ENCODE measurements around the gene NSFL1C.

NSFL1C gene

DNA sequence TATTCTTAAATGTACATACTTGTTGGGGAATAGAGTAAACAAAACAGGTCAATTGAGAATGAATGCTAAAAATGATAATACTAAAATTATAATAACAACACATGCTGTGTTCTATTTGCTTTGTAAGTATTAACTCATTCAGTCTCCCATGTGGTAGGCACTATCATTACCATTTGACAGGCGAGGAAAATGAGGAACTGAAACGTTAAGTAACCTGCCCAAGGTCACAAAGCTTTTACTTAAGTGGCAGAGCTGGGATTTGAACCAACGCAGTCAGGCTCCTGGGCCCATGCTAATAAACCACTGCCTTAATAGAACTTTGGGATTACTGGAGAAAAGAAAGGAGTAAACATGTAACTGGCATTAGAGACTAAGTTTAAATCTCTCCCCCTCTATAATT is 3.8 kb downstream of the NSFL1C start:
- DNase-seq (ENCODE audit: low read depth in 1 of 2, low spot score in 1 of 2) = no peak

DNA sequence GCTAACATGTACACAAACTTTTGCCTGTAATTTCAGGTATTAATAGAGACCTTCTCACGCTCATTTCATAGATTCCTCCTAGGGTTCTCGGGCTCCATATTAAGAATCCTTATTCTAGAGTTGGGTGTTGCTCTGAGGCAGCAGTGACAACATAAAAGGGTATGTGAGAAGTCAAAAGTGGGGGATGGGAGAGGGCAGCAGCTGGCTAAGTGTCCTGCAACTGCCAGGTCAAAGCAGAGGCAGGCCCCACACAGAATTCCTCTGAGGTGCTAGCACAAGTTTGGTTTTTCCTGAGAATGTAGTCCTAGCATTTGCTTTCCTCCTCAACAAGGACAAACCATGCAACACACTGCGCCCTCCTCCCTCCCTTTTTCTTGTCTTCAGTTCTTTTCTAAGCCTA is 4.6 kb downstream of the NSFL1C start:
- no peak for DNase-seq (ENCODE audit: low read depth in 1 of 2, low spot score in 1 of 2)

DNA sequence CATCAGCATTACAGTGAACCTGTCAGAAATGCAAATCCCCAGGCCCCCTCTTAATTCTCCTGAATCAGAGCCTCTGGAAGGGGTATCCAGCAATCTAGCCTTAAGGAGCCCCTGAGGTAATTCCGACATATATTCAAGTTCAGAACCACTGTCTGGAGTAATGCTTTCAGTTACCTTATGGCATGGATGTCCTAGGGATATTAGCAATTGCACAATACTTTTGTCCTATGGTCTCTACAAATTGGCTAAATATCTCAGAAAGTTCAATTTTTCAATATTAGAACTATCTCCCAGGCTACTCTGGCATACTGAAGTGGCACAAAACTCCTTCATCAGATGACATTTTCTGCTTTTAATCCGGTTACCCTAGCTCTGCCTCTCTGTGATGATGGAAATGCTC is 6.4 kb downstream of the NSFL1C start:
- DNase-seq (ENCODE audit: low read depth in 1 of 2, low spot score in 1 of 2) = no peak

DNA sequence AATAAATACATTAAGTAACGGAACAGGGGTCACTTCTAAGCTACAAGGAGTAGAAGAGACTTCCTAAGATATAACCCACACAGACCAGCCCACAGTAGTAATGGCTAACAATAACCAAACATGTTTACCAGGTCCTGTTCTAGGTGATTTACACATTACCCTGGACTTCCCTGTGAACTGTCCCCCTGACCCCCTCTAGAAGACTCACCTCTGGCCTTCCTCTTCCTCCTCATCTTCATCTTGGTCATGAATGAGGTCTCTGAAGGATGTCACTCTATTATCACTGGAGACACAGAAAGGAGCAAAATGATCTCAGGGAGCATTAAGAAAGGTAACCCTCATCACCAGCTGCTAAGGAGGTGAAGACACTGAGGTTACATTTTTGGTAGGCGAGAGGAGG is 8.7 kb downstream of the NSFL1C start:
- no peak for DNase-seq (ENCODE audit: low read depth in 1 of 2, low spot score in 1 of 2)

DNA sequence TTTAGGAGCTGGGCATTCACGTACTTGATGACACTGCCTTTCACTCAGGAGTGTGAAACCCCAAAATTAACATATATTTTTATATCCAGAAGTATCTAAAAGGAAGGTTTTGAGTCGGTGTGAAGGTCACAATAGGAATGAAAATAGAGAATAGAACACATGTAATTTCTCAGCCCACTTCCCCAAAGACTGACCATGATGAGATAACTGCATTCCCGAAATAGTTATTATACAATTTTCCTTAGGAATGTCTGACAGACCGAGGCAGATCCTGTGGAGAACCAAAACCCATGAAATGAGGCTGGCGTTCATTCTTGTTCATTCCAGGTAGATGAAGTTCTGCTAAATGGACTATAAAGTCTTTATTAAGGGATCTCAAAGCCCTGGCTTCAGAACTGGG is 10.3 kb downstream of the NSFL1C start:
- no peak for DNase-seq (ENCODE audit: low read depth in 1 of 2, low spot score in 1 of 2)

DNA sequence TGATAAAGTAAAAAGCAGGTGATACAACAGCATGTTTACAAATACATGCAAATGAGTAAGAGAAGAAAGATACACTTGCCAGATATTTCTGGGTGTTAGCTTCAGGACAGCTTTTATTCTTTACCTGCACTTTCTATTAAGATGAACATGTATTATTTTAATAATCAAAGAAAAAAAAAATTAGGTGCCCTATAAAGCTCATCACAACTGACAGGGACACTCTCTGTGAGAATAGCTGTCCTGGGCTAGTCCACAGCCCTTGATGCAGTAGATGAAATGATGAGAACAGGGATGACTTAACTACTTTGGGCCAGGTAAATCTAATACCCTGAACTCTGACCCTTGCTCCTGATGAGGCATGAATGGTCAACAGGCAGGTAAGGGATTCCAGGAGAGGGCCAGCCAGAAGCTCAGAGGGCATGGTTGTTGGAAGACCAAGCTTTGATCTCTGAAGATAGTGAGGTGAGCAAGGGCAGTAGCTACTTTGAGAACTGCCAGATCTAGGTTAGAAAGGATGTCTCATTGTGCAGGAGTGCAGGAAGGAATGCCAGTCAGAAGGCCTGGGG is 15.6 kb downstream of the NSFL1C start:
- DNase-seq (ENCODE audit: low read depth in 1 of 2, low spot score in 1 of 2) = no peak

DNA sequence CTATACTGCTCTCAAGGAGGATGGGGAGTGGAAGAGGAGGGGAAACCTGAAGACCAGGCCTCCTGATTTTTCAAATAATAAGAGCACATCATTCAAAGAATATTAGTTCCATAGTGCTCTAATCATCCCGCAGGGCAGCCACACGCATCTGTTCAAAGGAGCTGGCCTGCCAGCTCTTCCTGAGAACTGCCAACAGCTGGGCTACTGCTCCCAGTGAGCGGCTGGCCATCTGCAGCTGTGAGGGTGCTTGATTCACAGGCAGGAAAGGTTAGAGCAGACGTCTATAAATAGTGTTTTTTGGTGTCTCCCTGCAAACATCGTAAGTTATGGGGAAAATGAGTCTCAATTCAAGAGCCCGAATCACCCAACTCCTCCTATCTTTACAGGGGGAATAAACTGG is 17.3 kb downstream of the NSFL1C start:
- DNase-seq (ENCODE audit: low read depth in 1 of 2, low spot score in 1 of 2) = no peak

DNA sequence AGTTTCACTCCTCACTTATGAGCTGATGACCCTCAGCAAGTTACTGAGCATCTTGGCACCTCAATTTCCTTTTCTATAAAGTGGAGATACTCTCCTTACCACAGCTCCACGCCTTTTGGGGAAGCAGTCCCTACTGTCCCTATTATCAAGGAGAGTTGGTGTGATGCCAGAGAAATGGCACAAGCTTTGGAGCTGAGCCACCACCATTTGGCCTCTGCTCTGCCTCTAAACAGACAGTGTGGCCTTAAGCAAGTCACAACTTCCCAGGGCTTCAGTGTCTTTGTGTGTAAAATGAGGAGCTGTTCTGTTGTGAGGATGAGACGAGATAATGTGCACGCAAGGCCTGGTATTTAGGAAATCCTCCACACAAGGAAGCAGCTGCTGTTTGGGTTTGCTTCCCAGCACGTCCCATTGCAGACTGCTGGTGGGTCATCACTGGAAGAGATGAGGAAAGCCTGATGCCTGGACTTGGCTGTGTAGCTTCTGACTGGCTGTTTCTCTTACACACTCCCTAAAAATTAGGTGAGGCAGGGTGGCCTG is 18.5 kb downstream of the NSFL1C start:
- no peak for DNase-seq (ENCODE audit: low read depth in 1 of 2, low spot score in 1 of 2)

DNA sequence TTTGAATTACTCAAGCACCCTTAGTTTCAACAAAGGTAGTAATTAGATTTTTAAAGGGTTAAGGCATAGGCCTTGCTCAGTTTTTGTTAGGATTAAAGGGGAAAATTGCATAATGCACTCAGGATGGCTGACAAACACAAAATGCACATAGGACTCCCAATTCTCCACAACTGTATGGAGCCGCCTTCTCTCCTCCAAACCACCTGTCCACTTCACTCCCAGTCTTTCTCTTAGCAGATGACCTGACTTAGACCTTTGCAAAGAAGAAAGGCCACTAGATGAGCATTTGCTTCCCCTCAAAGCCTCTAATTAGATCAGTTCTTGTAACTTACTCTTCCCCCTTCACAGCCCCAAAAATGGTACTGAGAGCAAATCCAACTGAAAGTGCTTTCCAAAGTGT is 20.1 kb downstream of the NSFL1C start:
- DNase-seq (ENCODE audit: low read depth in 1 of 2, low spot score in 1 of 2) = no peak

DNA sequence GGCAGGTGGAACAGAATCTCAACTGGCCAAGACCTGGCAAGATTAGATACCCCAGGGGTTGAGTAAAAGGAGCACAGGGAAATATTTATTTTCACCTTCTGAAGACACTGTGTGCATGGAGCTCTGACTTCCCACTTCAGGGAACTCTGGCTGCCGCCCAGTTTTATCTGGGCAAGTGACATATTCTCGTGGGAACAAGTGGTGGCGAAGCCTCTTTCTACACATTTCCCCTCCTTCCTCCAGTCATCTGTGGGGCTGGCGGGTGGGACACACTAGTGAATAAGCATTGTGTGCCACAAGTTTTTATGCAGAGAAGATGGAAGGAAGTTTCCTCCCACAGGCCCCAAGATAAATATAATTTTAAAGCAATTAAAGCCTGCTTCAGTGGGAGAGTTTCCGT is 23.6 kb downstream of the NSFL1C start:
- DNase-seq (ENCODE audit: low read depth in 1 of 2, low spot score in 1 of 2) = no peak

DNA sequence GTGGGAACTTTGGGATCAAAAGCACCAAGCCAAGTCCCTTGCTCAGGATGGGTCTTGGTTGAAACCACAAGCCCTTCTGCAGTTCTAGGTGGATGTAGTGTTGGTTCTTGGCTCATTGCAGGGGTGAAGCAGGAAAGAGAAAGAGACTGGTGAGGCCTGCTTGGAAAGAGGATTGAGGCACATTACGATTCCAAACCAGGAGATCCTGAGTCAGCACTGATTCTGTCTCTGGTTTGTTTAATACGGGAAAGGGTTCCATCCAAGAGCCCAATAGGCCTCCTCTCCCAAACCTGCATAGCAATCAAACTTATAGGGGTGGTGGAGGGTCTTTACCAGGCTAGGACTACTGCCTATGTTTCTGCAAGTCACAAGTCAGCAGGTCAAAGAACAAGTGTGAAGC is 24.3 kb downstream of the NSFL1C start:
- no peak for DNase-seq (ENCODE audit: low read depth in 1 of 2, low spot score in 1 of 2)

DNA sequence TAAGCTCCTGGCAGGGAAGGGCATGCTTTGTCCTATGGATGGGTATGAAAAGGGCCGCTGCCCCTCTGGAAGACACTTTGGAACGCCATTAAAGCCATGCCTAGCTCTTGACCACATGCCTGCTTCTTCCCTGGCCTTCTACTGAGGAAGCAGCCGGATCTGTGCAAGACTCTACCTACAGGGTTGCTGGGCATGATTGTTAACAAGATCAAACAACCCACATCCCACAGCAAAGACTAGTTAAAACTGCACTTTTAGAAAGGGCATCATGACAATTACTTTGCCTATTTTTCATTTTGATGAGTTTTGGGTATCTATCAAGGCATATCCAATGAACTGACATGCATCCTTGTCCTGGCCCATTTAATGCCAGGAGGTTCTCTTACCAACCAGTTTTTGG is 25.5 kb downstream of the NSFL1C start:
- DNase-seq (ENCODE audit: low read depth in 1 of 2, low spot score in 1 of 2) = no peak

DNA sequence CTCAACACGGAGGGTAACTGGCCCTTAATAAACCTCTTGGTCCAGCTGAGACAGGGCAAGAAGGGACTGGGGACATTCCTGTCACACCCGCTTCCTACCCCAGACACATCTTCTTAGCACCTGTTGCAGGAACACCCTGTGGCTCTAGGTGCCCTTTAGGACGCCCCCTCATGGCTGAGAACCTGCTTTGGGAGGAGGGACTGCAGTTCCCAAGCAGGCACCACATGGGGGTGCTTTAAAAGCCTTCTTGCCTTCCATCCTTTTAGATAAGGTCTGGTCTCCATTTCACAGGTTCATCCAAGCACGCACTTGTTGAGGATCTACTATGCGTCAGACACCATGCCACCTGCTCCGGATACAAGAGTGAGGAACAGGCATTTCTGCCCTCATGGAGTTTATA is 26.6 kb downstream of the NSFL1C start:
- DNase-seq (ENCODE audit: low read depth in 1 of 2, low spot score in 1 of 2) = no peak

DNA sequence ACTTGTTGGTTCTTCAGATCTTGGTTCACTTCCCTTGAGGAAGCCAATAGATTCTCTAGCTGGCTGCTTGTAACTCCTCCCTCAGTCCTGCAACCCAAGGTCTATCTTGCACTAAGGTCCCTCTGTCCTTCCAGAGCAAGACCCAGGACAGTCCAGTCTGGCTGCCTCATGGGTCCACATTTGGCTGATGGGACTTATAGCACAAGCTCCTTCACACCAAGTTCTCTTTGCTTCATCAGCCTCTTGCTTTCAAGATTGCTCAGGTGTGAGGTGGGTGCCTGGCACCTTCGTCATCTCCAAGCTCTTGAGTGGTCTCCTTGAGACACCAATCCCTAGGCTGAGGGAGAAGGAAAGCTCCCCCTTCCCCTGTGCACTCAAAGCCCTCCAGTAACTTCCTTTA is 28.3 kb downstream of the NSFL1C start:
- DNase-seq (ENCODE audit: low read depth in 1 of 2, low spot score in 1 of 2) = no peak

DNA sequence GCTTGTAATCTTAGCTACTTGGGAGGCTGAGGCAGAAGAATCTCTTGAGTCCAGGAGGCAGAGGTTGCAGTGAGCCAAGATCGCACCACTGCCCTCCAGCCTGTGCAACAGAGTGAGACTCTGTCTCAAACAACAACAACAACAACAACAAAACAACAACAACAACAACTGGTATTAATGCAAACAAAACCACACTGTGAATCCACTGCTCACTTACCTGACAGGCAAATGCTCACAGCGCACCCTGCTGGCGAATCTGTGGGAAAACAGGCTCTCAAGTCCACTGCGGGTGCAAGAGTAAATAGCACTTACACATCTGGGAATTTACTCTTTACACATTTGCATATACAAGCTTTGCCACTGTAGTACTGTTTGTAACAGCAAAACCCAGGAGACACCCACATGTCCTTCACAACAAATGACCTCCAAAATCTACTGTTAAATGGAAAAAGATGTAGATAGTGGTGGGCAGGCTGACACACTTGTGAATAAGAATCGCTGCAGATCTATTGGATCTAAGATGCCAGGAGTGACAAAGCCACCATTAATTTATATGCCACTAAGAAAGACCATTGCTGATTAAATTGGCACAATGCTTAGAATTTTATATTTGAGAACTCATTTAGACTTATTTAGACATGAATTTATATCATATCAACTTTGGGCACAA is 29.3 kb downstream of the NSFL1C start:
- DNase-seq (ENCODE audit: low read depth in 1 of 2, low spot score in 1 of 2) = peak; percentile 61 to 66

DNA sequence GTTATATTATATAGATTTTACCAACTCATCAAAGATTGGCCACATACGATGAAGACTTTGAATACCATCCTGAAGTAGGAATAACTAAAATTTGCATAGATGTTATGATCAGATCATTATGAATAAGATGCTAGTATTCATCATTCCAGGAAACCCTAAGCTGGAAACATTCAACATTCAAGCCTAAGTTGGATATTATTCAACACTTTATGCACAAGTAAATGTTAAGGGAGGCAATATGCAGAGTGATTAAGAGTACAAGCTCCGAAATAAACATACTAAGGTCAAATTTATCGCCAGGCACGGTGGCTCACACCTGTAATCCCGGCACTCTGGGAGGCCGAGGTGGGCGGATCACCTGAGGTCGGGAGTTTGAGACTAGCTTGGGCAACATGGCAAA is 30.4 kb downstream of the NSFL1C start:
- no peak for DNase-seq (ENCODE audit: low read depth in 1 of 2, low spot score in 1 of 2)

DNA sequence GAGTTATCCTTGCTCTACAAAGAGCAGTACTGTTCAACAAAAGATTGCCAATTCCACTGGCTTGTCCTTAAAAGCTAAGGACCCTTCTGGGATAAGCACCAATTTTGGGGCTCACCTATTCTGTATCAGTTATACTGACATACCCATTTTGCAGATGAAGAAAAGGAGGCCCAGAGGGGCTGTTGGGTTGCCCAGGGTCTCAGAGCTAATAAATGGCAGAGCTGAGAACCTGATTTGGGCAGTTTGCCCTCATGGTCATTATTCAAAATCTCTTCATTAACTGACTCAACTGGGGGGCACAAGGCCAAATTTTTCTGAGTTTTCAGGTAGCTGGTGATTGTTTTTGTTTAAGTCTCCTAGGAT is 31.3 kb downstream of the NSFL1C start:
- no peak for DNase-seq (ENCODE audit: low read depth in 1 of 2, low spot score in 1 of 2)

DNA sequence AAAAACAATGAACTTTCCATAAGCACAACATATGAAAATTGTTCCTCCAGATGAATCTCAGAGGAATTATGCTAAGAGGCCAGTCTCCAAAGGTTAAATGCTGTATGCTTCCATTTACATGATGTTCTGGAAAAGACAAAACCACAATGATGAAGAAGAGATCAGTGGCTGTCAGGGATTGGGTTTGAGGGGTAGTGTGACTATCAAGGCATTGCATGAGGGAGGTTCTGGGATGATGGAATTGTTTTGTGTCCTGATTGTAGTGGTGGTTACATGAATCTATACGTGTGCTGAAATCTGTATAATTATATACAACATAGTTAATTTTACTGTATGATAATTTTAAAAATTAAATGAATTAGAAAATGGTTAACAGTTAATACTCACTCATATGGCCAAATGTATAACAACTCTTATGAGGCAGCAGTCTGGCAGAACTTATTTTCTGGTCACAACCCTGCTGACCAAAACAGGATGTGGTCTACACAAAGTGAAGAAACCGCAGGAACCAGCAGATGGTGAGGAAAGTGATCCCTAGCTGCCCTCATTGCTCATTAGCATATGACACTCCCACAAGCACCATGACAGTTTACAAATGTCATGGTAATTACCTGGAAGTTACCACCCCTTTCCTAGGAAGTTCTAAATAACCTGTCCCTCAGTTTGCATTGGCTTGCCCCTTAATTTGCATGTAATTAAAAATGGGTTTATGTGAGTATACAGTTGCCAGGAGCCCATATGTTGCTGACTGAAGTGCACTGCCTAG is 31.9 kb downstream of the NSFL1C start:
- peak in 1 of 2 donors; percentile 22 for DNase-seq (ENCODE audit: low read depth in 1 of 2, low spot score in 1 of 2)

DNA sequence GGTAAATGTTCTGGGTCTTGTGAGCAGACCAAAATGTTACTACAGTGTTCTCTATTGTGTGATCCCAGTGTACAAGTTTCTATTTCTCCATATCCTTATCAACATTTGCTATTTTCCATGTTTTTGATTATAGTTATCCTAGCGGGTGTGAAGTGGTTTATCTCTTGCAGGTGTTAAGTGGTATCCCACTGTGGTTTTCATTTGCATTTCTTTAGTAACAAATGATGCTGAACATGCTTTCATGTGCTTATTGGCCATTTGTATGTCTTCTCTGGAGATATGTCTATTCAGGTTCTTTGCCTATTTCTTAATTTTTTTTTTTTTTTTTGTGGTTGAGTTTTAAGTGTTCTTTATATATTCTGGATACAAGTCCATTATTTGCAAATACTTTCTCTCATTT is 35.5 kb downstream of the NSFL1C start:
- no peak for DNase-seq (ENCODE audit: low read depth in 1 of 2, low spot score in 1 of 2)

DNA sequence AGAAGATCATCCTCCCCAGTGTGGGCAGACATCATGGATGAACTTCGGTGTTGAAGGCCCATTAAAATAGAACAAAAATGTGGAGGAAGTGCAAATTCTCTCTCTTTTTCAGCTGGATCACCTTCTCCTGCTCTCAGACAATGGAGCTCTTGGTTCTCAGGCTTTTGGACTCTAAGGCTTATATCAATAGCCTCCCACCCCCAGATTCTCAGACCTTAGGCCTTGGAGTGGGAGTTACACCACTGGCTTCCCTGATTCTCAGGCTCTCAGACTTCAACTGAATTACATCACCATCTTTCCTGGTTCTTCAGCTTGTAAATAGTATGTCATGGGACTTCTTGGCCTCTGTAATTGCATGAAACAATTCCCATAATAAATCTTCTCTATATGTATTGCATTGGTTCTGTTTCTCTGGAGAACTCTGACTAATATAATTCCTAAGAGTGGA is 36.6 kb downstream of the NSFL1C start:
- no peak for DNase-seq (ENCODE audit: low read depth in 1 of 2, low spot score in 1 of 2)

DNA sequence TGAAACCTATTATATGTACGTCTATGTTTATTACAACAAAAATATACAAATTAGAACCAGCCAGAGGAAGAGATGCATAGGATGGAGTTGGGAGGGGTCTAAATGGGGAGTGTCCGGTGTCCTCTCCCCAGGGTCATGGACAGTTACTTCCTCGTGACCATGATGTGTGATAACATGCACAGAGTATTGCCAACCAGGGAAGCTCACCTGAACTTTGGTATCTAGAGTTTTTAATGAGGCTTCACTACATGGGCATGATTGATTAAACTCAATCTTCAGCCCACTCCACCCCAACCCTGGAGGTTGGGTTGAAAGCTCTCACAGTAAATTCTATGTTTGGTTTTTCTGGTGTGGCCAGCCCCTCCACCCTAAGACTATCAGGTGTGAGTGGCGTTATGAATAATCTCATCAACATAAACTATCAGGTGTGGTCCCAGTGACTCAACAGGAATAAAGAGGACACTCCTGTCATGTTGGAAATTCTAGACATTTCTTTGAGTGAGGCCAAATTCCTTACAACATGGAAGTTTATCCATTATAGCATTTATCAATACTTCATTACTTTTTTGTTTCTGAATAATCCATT is 37.4 kb downstream of the NSFL1C start:
- no peak for DNase-seq (ENCODE audit: low read depth in 1 of 2, low spot score in 1 of 2)

DNA sequence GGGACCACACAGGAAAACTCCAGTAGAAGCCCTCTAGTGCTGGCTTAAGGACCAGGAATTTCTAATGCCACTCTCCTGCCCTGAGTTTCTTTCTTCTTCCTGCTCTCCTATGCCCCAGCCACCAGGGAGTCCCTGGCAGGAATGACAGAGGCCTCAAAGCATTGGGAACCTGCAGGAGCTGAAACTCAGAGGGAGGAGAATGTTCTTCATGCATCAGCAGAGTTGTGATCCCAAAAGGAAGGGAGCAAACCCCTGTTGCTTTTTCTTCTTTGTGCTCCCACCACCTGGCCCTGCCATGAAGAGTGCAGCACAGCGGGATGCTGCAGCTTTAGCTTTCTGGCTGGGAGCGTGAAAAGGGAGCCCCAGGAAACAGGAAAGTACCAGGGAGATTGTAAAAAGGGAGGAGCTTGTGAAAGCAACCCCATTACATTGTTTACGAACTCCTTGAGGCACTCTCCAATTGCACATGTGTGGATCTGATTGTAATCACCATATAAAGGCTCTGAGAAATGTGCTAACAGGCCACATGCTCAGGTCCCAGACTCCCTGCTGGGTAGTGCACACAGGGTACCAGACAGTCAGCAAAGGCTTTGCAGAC is 39.1 kb downstream of the NSFL1C start:
- no peak for DNase-seq (ENCODE audit: low read depth in 1 of 2, low spot score in 1 of 2)
